Measurements from ENCODE around the gene MAP1LC3A. TPM values are rescaled to one million over a fixed set of nuclear protein-coding genes. Genes with fewer than 3 reads are reported as not detected.

Gene MAP1LC3A
- 15.9 and 26.7 TPM in 2 replicates for polyA plus RNA-seq (2011; rRNA removed)
- 13.2 and 18.9 TPM in 2 replicates for polyA minus RNA-seq (2011; rRNA and poly(A)+ RNA removed)

- peak; percentile 88 for DNase-seq (ENCODE audit: low read depth, low spot score)
- ChIA-PET CTCF (interaction anchor here (0.9 to 1.4 kb wide), 3 partner anchors 211 to 246 kb away, joined by 3 to 8 read pairs (median 5); no protein-coding TSS in a partner anchor), POLR2A (interaction anchor here (0.6 to 1.3 kb wide), 4 partner anchors 55 to 155 kb away, joined by 3 to 13 read pairs (median 6); partner anchors contain the start of gene TP53INP2)
- H3K4me3 ChIP-seq (ENCODE audit: low read depth, low read length), result peak within 1 kb of the TSS; percentile 71
- no peaks in the 10 kb centered on the region for H3K27me3 ChIP-seq (ENCODE audit: control insufficient read depth, insufficient read depth, low read length)
- H3K9me3 ChIP-seq (ENCODE audit: control insufficient read depth, insufficient read depth, low read length), result no peaks in the 10 kb centered on the region
- TF ChIP-seq, protein P1, sequence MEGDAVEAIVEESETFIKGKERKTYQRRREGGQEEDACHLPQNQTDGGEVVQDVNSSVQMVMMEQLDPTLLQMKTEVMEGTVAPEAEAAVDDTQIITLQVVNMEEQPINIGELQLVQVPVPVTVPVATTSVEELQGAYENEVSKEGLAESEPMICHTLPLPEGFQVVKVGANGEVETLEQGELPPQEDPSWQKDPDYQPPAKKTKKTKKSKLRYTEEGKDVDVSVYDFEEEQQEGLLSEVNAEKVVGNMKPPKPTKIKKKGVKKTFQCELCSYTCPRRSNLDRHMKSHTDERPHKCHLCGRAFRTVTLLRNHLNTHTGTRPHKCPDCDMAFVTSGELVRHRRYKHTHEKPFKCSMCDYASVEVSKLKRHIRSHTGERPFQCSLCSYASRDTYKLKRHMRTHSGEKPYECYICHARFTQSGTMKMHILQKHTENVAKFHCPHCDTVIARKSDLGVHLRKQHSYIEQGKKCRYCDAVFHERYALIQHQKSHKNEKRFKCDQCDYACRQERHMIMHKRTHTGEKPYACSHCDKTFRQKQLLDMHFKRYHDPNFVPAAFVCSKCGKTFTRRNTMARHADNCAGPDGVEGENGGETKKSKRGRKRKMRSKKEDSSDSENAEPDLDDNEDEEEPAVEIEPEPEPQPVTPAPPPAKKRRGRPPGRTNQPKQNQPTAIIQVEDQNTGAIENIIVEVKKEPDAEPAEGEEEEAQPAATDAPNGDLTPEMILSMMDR (IDR thresholded peaks at IDR 0.05; ENCODE audit: low read depth, low read length), result no peak
- H3K27ac ChIP-seq (ENCODE audit: low read depth, low read length), result peak within 1 kb of the TSS; percentile 65
Observed at GRCh38 chr20:34558320-34559218, at the start of gene MAP1LC3A. Gene MAP1LC3A, plus strand, starts transcription at chr20:34558718. Its CDS starts 151 bp downstream, at chr20:34558869.

- CTCF ChIA-PET, result no interaction called here
- Histone ChIP-seq H3K27me3 (ENCODE audit: control insufficient read depth, insufficient read depth, low read length) (no peaks in the 10 kb centered on the region), H3K9me3 (ENCODE audit: control insufficient read depth, insufficient read depth, low read length) (no peaks in the 10 kb centered on the region; the same call in 1 of the 2 replicates), H3K4me3 (ENCODE audit: low read depth, low read length) (no peak overlapping the region), H3K27ac (ENCODE audit: low read depth, low read length) (no peak overlapping the region)
- no peak for DNase-seq (ENCODE audit: low read depth, low spot score)
- TF ChIP-seq, protein P1 (IDR thresholded peaks at IDR 0.05; ENCODE audit: low read depth, low read length), result no peak
- POLR2A ChIA-PET, result no interaction called here
Observed at GRCh38 chr20:34510575-34510974, 47.9 kb upstream of the MAP1LC3A start.

GRCh38 chr20:34511891-34512265 is 46.6 kb upstream of the MAP1LC3A start:
- POLR2A ChIA-PET, result no interaction called here
- Histone ChIP-seq H3K4me3 (ENCODE audit: low read depth, low read length) (no peak overlapping the region), H3K27ac (ENCODE audit: low read depth, low read length) (peak overlapping the region; percentile 4), H3K9me3 (ENCODE audit: control insufficient read depth, insufficient read depth, low read length) (no peaks in the 10 kb centered on the region; the same call in 1 of the 2 replicates), H3K27me3 (ENCODE audit: control insufficient read depth, insufficient read depth, low read length) (no peaks in the 10 kb centered on the region)
- TF ChIP-seq, protein P1 (IDR thresholded peaks at IDR 0.05; ENCODE audit: low read depth, low read length), result no peak
- no peak for DNase-seq (ENCODE audit: low read depth, low spot score)
- CTCF ChIA-PET, result no interaction called here

DNA sequence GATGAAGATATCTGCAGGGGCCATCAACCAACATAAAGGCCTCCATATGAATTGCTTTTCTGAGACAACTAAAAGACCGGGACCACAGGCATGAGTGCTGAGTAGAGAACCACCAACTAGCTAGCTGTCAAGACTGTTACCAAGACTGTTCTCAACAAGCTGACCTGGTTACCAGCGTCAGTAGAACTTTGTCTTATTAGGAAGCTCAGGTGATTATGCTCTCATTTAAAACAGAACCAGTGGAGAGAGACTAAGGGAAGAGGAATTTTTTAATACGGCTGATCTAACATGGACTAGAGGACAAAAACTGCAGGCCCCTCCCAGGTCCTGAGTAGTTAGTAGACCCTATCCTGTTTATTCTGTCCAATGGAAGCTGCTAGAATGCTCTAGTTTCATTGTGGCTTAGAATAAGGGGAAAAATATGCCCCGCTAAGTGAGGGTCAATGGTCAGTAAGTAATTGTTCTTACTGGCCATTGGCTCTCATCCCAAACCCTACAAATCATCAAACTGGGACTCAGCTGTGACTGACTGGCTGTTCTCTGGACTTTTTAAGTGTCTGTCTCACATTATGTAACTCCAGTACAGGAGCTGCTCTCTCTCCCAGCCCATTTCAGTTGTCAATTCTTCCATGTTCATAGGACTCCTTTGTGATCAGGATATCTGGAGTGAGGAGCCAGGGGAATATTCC is 46.1 kb upstream of the MAP1LC3A start:
- Histone ChIP-seq H3K4me3 (ENCODE audit: low read depth, low read length) (no peak overlapping the region), H3K27ac (ENCODE audit: low read depth, low read length) (peak overlapping the region; percentile 4), H3K9me3 (ENCODE audit: control insufficient read depth, insufficient read depth, low read length) (no peaks in the 10 kb centered on the region; the same call in 1 of the 2 replicates), H3K27me3 (ENCODE audit: control insufficient read depth, insufficient read depth, low read length) (no peaks in the 10 kb centered on the region)
- TF ChIP-seq, protein P1 (IDR thresholded peaks at IDR 0.05; ENCODE audit: low read depth, low read length), result no peak
- no peak for DNase-seq (ENCODE audit: low read depth, low spot score)
- POLR2A ChIA-PET, result no interaction called here
- CTCF ChIA-PET, result interaction anchor here (1.4 kb wide), 1 partner anchor 200 kb away, joined by 3 read pairs; no protein-coding TSS in a partner anchor
